ENCODE data around the gene SKAP2. TPM values are rescaled to one million over a fixed set of nuclear protein-coding genes. Genes with fewer than 3 reads are reported as not detected.

Gene SKAP2
- polyA plus RNA-seq, 1 donor from 2014 or later: 3.6 TPM

DNA sequence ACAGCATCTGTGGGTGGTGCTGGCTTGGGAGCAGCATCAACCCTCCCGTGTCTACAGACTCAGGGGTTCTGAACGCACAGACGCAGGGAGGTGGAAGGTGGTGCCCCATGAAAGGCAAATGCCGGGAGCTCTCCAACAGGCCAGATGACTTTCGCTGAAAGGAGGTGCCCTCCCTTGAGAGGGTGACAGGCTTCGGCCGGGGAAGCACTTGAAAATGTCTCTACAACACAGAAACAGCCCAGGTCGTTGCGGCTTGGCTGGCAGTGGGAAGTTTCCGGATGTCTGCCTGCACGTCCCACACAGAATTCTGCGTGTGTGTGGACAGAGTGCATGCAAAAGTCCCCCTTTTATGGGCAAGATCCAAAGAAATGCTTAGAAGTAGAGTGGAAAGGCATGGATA lies 239.6 kb downstream of the SKAP2 start:
- no peaks in the 10 kb centered on the region for H4K20me1 ChIP-seq (ENCODE audit: insufficient read depth)
- no peaks in the 10 kb centered on the region for H3K9me2 ChIP-seq (ENCODE audit: insufficient read depth, low read length)

DNA sequence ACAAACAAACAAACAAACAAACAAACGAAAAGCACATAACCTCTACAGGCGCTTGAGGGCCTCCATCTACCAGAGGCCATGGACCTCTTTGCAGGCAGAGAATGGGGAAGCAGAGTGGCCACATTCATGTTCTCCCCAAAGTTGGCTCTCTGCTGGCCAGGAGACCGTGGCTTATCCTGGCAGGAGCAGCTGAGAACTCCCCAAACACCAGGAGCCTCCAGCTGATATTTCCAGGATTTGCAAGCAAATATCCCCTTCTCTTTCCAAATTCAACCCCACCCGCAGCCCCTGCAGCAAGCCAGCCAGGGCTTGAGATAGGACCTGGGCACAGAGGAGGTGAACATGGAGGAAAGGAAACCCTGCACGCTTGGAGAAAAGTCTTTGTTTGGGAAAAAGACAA lies 240.0 kb downstream of the SKAP2 start:
- no peaks in the 10 kb centered on the region for H3K27me3 ChIP-seq (ENCODE audit: insufficient read depth, low read depth, low read length)
- no peaks in the 10 kb centered on the region for H3K9me2 ChIP-seq (ENCODE audit: insufficient read depth, low read length)
- TF ChIP-seq, protein P1, sequence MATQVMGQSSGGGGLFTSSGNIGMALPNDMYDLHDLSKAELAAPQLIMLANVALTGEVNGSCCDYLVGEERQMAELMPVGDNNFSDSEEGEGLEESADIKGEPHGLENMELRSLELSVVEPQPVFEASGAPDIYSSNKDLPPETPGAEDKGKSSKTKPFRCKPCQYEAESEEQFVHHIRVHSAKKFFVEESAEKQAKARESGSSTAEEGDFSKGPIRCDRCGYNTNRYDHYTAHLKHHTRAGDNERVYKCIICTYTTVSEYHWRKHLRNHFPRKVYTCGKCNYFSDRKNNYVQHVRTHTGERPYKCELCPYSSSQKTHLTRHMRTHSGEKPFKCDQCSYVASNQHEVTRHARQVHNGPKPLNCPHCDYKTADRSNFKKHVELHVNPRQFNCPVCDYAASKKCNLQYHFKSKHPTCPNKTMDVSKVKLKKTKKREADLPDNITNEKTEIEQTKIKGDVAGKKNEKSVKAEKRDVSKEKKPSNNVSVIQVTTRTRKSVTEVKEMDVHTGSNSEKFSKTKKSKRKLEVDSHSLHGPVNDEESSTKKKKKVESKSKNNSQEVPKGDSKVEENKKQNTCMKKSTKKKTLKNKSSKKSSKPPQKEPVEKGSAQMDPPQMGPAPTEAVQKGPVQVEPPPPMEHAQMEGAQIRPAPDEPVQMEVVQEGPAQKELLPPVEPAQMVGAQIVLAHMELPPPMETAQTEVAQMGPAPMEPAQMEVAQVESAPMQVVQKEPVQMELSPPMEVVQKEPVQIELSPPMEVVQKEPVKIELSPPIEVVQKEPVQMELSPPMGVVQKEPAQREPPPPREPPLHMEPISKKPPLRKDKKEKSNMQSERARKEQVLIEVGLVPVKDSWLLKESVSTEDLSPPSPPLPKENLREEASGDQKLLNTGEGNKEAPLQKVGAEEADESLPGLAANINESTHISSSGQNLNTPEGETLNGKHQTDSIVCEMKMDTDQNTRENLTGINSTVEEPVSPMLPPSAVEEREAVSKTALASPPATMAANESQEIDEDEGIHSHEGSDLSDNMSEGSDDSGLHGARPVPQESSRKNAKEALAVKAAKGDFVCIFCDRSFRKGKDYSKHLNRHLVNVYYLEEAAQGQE (IDR thresholded peaks at IDR 0.05; ENCODE audit: borderline replicate concordance): no peak
- TF ChIP-seq RAD21 (conservative IDR thresholded peaks at IDR 0.05) (no peak), SMC3 (conservative IDR thresholded peaks at IDR 0.05; ENCODE audit: poor library complexity) (no peak), POLR2AphosphoS5 (IDR thresholded peaks at IDR 0.05) (no peak), TAF1 (IDR thresholded peaks at IDR 0.05; ENCODE audit: low read depth) (no peak), MXI1 (conservative IDR thresholded peaks at IDR 0.05; ENCODE audit: poor library complexity, severe bottlenecking) (no peak), EP300 (conservative IDR thresholded peaks at IDR 0.05; ENCODE audit: poor library complexity, severe bottlenecking) (no peak), EZH2 (IDR thresholded peaks at IDR 0.05; ENCODE audit: borderline replicate concordance, insufficient read depth, low read length, poor library complexity, severe bottlenecking) (no peak)
- TF ChIP-seq, protein P2, sequence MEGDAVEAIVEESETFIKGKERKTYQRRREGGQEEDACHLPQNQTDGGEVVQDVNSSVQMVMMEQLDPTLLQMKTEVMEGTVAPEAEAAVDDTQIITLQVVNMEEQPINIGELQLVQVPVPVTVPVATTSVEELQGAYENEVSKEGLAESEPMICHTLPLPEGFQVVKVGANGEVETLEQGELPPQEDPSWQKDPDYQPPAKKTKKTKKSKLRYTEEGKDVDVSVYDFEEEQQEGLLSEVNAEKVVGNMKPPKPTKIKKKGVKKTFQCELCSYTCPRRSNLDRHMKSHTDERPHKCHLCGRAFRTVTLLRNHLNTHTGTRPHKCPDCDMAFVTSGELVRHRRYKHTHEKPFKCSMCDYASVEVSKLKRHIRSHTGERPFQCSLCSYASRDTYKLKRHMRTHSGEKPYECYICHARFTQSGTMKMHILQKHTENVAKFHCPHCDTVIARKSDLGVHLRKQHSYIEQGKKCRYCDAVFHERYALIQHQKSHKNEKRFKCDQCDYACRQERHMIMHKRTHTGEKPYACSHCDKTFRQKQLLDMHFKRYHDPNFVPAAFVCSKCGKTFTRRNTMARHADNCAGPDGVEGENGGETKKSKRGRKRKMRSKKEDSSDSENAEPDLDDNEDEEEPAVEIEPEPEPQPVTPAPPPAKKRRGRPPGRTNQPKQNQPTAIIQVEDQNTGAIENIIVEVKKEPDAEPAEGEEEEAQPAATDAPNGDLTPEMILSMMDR (IDR thresholded peaks at IDR 0.05; ENCODE audit: poor library complexity, severe bottlenecking): no peak
- H4K20me1 ChIP-seq (ENCODE audit: insufficient read depth): no peaks in the 10 kb centered on the region
- no peaks in the 10 kb centered on the region for H3K9me3 ChIP-seq (ENCODE audit: low read length)
- no peaks in the 10 kb centered on the region for H3F3A ChIP-seq (ENCODE audit: insufficient read depth, low read length, poor library complexity, severe bottlenecking)
- H3K79me2 ChIP-seq (replicated peaks; ENCODE audit: insufficient read depth, low read length): no peaks in the 10 kb centered on the region
- no peak overlapping the region for H2AFZ ChIP-seq (ENCODE audit: low read depth, low read length)
- no peak overlapping the region for H3K9ac ChIP-seq (ENCODE audit: low read length)
- H3K27ac ChIP-seq (ENCODE audit: low read length): no peak overlapping the region
- H3K4me3 ChIP-seq (ENCODE audit: low read length): no peak overlapping the region
- H3K36me3 ChIP-seq (ENCODE audit: insufficient read depth, low read length): no peaks in the 10 kb centered on the region
- H3K4me2 ChIP-seq (ENCODE audit: low read length): no peak overlapping the region

More for the DNA sequence above, 239.6 kb downstream of the SKAP2 start:
- no peaks in the 10 kb centered on the region for H3K27me3 ChIP-seq (ENCODE audit: insufficient read depth, low read depth, low read length)
- H3K27ac ChIP-seq (ENCODE audit: low read length): no peak overlapping the region
- H3K79me2 ChIP-seq (replicated peaks; ENCODE audit: insufficient read depth, low read length): no peaks in the 10 kb centered on the region
- TF ChIP-seq RAD21 (conservative IDR thresholded peaks at IDR 0.05) (no peak), EP300 (conservative IDR thresholded peaks at IDR 0.05; ENCODE audit: poor library complexity, severe bottlenecking) (no peak), SMC3 (conservative IDR thresholded peaks at IDR 0.05; ENCODE audit: poor library complexity) (no peak), POLR2AphosphoS5 (IDR thresholded peaks at IDR 0.05) (no peak), TAF1 (IDR thresholded peaks at IDR 0.05; ENCODE audit: low read depth) (no peak), EZH2 (IDR thresholded peaks at IDR 0.05; ENCODE audit: borderline replicate concordance, insufficient read depth, low read length, poor library complexity, severe bottlenecking) (no peak), MXI1 (conservative IDR thresholded peaks at IDR 0.05; ENCODE audit: poor library complexity, severe bottlenecking) (no peak)
- TF ChIP-seq, protein P2 (IDR thresholded peaks at IDR 0.05; ENCODE audit: poor library complexity, severe bottlenecking): no peak
- TF ChIP-seq, protein P1 (IDR thresholded peaks at IDR 0.05; ENCODE audit: borderline replicate concordance): no peak
- H3F3A ChIP-seq (ENCODE audit: insufficient read depth, low read length, poor library complexity, severe bottlenecking): no peaks in the 10 kb centered on the region
- no peak overlapping the region for H2AFZ ChIP-seq (ENCODE audit: low read depth, low read length)
- no peak overlapping the region for H3K9ac ChIP-seq (ENCODE audit: low read length)
- no peak overlapping the region for H3K4me3 ChIP-seq (ENCODE audit: low read length)
- H3K36me3 ChIP-seq (ENCODE audit: insufficient read depth, low read length): no peaks in the 10 kb centered on the region
- H3K9me3 ChIP-seq (ENCODE audit: low read length): no peaks in the 10 kb centered on the region
- H3K4me2 ChIP-seq (ENCODE audit: low read length): no peak overlapping the region
